GM15510 (cell line): ENCODE data around the gene NBPF6.
"Not testable (repeated sequence)": the region's sequence is repeated elsewhere in the genome, so short reads cannot be mapped to it uniquely, and the experiment has no call there.

Source experiments
- POLR2A ChIP-seq: IDR thresholded peaks from 3 replicates; pipeline ENCODE4 v1.6.1; 2011; ENCODE audit warnings: borderline replicate concordance; ENCODE audit not compliant: insufficient read length; ENCODE audit errors: extremely low read depth

Gene NBPF6

GRCh38 chr1:108450043-108450442 lies at the start of gene NBPF6:
Gene NBPF6 (plus strand): TSS chr1:108450343. CDS start chr1:108450602, 259 bp downstream.
- TF ChIP-seq POLR2A = not testable (repeated sequence)

GRCh38 chr1:108478429-108479015 lies 28.4 kb downstream of the NBPF6 start:
- TF ChIP-seq POLR2A = no peak

- no peak for TF ChIP-seq POLR2A
Measured at GRCh38 chr1:108482708-108483107, 32.6 kb downstream of the NBPF6 start.

GRCh38 chr1:108502138-108502537 lies 52.0 kb downstream of the NBPF6 start:
- no peak for TF ChIP-seq POLR2A

GRCh38 chr1:108502624-108503023 lies 52.5 kb downstream of the NBPF6 start:
- TF ChIP-seq POLR2A = no peak

- TF ChIP-seq POLR2A = no peak
Measured at GRCh38 chr1:108503062-108503733, 53.1 kb downstream of the NBPF6 start.

- TF ChIP-seq POLR2A = no peak
Measured at GRCh38 chr1:108504447-108504846, 54.3 kb downstream of the NBPF6 start.

GRCh38 chr1:108505763-108506070 lies 55.6 kb downstream of the NBPF6 start:
- no peak for TF ChIP-seq POLR2A

GRCh38 chr1:108511764-108512163 lies 61.6 kb downstream of the NBPF6 start:
- no peak for TF ChIP-seq POLR2A

- TF ChIP-seq POLR2A = no peak
Measured at GRCh38 chr1:108512239-108513043, 62.3 kb downstream of the NBPF6 start.

GRCh38 chr1:108513044-108513415 lies 62.9 kb downstream of the NBPF6 start:
- TF ChIP-seq POLR2A = no peak
